ENCODE measurements around the gene RIMBP2.

RIMBP2 gene

GRCh38 chr12:130423991-130424857 is 291.9 kb downstream of the RIMBP2 start:
- Histone ChIP-seq H3K9me3 (ENCODE audit: control insufficient read depth, low read length) (no peaks in the 10 kb centered on the region), H3K36me3 (ENCODE audit: control insufficient read depth, insufficient read depth, low read length) (no peaks in the 10 kb centered on the region), H3K4me3 (ENCODE audit: insufficient read depth, low read depth, low read length) (no peak overlapping the region), H3K4me1 (ENCODE audit: control insufficient read depth, insufficient read depth, low read length) (peaks cover 27% of the 10 kb centered on the region), H3K27ac (ENCODE audit: insufficient read depth, low read depth, low read length, poor library complexity, severe bottlenecking) (no peak overlapping the region), H3K27me3 (ENCODE audit: control insufficient read depth, insufficient read depth, low read length, poor library complexity, severe bottlenecking) (no peaks in the 10 kb centered on the region)
- WGBS, 2 experiments: 93 to 94% methylated on average over 51 of the region's 51 CpGs

- peaks cover 23% of the 10 kb centered on the region for H3K4me1 ChIP-seq (ENCODE audit: control insufficient read depth, insufficient read depth, low read length)
- H3K36me3 ChIP-seq (ENCODE audit: control insufficient read depth, insufficient read depth, low read length): no peaks in the 10 kb centered on the region
- no peaks in the 10 kb centered on the region for H3K27me3 ChIP-seq (ENCODE audit: control insufficient read depth, insufficient read depth, low read length, poor library complexity, severe bottlenecking)
- H3K27ac ChIP-seq (ENCODE audit: insufficient read depth, low read depth, low read length, poor library complexity, severe bottlenecking): no peak overlapping the region
- no peak overlapping the region for H3K4me3 ChIP-seq (ENCODE audit: insufficient read depth, low read depth, low read length)
- H3K9me3 ChIP-seq (ENCODE audit: control insufficient read depth, low read length): no peaks in the 10 kb centered on the region
- WGBS, 2 experiments: 95% methylated on average over 11 of the region's 11 CpGs
Observed at GRCh38 chr12:130423136-130423535, 293.0 kb downstream of the RIMBP2 start.

- Histone ChIP-seq H3K27ac (ENCODE audit: insufficient read depth, low read depth, low read length, poor library complexity, severe bottlenecking) (no peak overlapping the region), H3K27me3 (ENCODE audit: control insufficient read depth, insufficient read depth, low read length, poor library complexity, severe bottlenecking) (no peaks in the 10 kb centered on the region), H3K36me3 (ENCODE audit: control insufficient read depth, insufficient read depth, low read length) (no peaks in the 10 kb centered on the region), H3K4me3 (ENCODE audit: insufficient read depth, low read depth, low read length) (no peak overlapping the region), H3K4me1 (ENCODE audit: control insufficient read depth, insufficient read depth, low read length) (peaks cover 18% of the 10 kb centered on the region), H3K9me3 (ENCODE audit: control insufficient read depth, low read length) (no peaks in the 10 kb centered on the region)
- 77 to 84% methylated on average over 8 of the region's 8 CpGs for WGBS, 2 experiments
Observed at GRCh38 chr12:130422676-130423075, 293.4 kb downstream of the RIMBP2 start.

GRCh38 chr12:130421896-130422295 is 294.2 kb downstream of the RIMBP2 start:
- Histone ChIP-seq H3K4me1 (ENCODE audit: control insufficient read depth, insufficient read depth, low read length) (peaks cover 14% of the 10 kb centered on the region), H3K27me3 (ENCODE audit: control insufficient read depth, insufficient read depth, low read length, poor library complexity, severe bottlenecking) (no peaks in the 10 kb centered on the region), H3K27ac (ENCODE audit: insufficient read depth, low read depth, low read length, poor library complexity, severe bottlenecking) (no peak overlapping the region), H3K9me3 (ENCODE audit: control insufficient read depth, low read length) (no peaks in the 10 kb centered on the region), H3K4me3 (ENCODE audit: insufficient read depth, low read depth, low read length) (no peak overlapping the region), H3K36me3 (ENCODE audit: control insufficient read depth, insufficient read depth, low read length) (no peaks in the 10 kb centered on the region)
- 76 to 78% methylated on average over 6 of the region's 6 CpGs for WGBS, 2 experiments

- WGBS, 2 experiments: 97 to 98% methylated on average over 2 to 3 of the region's 4 CpGs
- Histone ChIP-seq H3K27me3 (ENCODE audit: control insufficient read depth, insufficient read depth, low read length, poor library complexity, severe bottlenecking) (no peaks in the 10 kb centered on the region), H3K4me1 (ENCODE audit: control insufficient read depth, insufficient read depth, low read length) (peaks cover 14% of the 10 kb centered on the region), H3K9me3 (ENCODE audit: control insufficient read depth, low read length) (no peaks in the 10 kb centered on the region), H3K36me3 (ENCODE audit: control insufficient read depth, insufficient read depth, low read length) (no peaks in the 10 kb centered on the region), H3K4me3 (ENCODE audit: insufficient read depth, low read depth, low read length) (no peak overlapping the region), H3K27ac (ENCODE audit: insufficient read depth, low read depth, low read length, poor library complexity, severe bottlenecking) (no peak overlapping the region)
Observed at GRCh38 chr12:130420071-130420470, 296.0 kb downstream of the RIMBP2 start.

- WGBS, 2 experiments: 90% methylated on average over 6 of the region's 6 CpGs
- H3K36me3 ChIP-seq (ENCODE audit: control insufficient read depth, insufficient read depth, low read length): no peaks in the 10 kb centered on the region
- no peak overlapping the region for H3K4me3 ChIP-seq (ENCODE audit: insufficient read depth, low read depth, low read length)
- H3K27ac ChIP-seq (ENCODE audit: insufficient read depth, low read depth, low read length, poor library complexity, severe bottlenecking): no peak overlapping the region
- peaks cover 14% of the 10 kb centered on the region for H3K4me1 ChIP-seq (ENCODE audit: control insufficient read depth, insufficient read depth, low read length)
- H3K27me3 ChIP-seq (ENCODE audit: control insufficient read depth, insufficient read depth, low read length, poor library complexity, severe bottlenecking): no peaks in the 10 kb centered on the region
- H3K9me3 ChIP-seq (ENCODE audit: control insufficient read depth, low read length): no peaks in the 10 kb centered on the region
Observed at GRCh38 chr12:130419116-130419515, 297.0 kb downstream of the RIMBP2 start.

GRCh38 chr12:130418251-130418650 is 297.8 kb downstream of the RIMBP2 start:
- Histone ChIP-seq H3K9me3 (ENCODE audit: control insufficient read depth, low read length) (no peaks in the 10 kb centered on the region), H3K27me3 (ENCODE audit: control insufficient read depth, insufficient read depth, low read length, poor library complexity, severe bottlenecking) (no peaks in the 10 kb centered on the region), H3K27ac (ENCODE audit: insufficient read depth, low read depth, low read length, poor library complexity, severe bottlenecking) (no peak overlapping the region), H3K36me3 (ENCODE audit: control insufficient read depth, insufficient read depth, low read length) (no peaks in the 10 kb centered on the region), H3K4me3 (ENCODE audit: insufficient read depth, low read depth, low read length) (no peak overlapping the region), H3K4me1 (ENCODE audit: control insufficient read depth, insufficient read depth, low read length) (peaks cover 11% of the 10 kb centered on the region)
- 94 to 98% methylated on average over 3 of the region's 3 CpGs for WGBS, 2 experiments

GRCh38 chr12:130414381-130414780 is 301.7 kb downstream of the RIMBP2 start:
- H3K4me1 ChIP-seq (ENCODE audit: control insufficient read depth, insufficient read depth, low read length): no peaks in the 10 kb centered on the region
- H3K9me3 ChIP-seq (ENCODE audit: control insufficient read depth, low read length): no peaks in the 10 kb centered on the region
- H3K27ac ChIP-seq (ENCODE audit: insufficient read depth, low read depth, low read length, poor library complexity, severe bottlenecking): no peak overlapping the region
- 88 to 92% methylated on average over 7 of the region's 7 CpGs for WGBS, 2 experiments
- no peaks in the 10 kb centered on the region for H3K36me3 ChIP-seq (ENCODE audit: control insufficient read depth, insufficient read depth, low read length)
- H3K4me3 ChIP-seq (ENCODE audit: insufficient read depth, low read depth, low read length): no peak overlapping the region
- H3K27me3 ChIP-seq (ENCODE audit: control insufficient read depth, insufficient read depth, low read length, poor library complexity, severe bottlenecking): no peaks in the 10 kb centered on the region

GRCh38 chr12:130413909-130414308 is 302.2 kb downstream of the RIMBP2 start:
- 93 to 95% methylated on average over 18 of the region's 18 CpGs for WGBS, 2 experiments
- H3K27ac ChIP-seq (ENCODE audit: insufficient read depth, low read depth, low read length, poor library complexity, severe bottlenecking): no peak overlapping the region
- H3K9me3 ChIP-seq (ENCODE audit: control insufficient read depth, low read length): no peaks in the 10 kb centered on the region

GRCh38 chr12:130412384-130412783 is 303.7 kb downstream of the RIMBP2 start:
- no peaks in the 10 kb centered on the region for H3K4me1 ChIP-seq (ENCODE audit: control insufficient read depth, insufficient read depth, low read length)
- WGBS, 2 experiments: 93 to 98% methylated on average over 8 of the region's 8 CpGs

More at GRCh38 chr12:130413909-130414308, 302.2 kb downstream of the RIMBP2 start:
- Histone ChIP-seq H3K36me3 (ENCODE audit: control insufficient read depth, insufficient read depth, low read length) (no peaks in the 10 kb centered on the region), H3K27me3 (ENCODE audit: control insufficient read depth, insufficient read depth, low read length, poor library complexity, severe bottlenecking) (no peaks in the 10 kb centered on the region), H3K4me3 (ENCODE audit: insufficient read depth, low read depth, low read length) (no peak overlapping the region), H3K4me1 (ENCODE audit: control insufficient read depth, insufficient read depth, low read length) (no peaks in the 10 kb centered on the region)

More at GRCh38 chr12:130412384-130412783, 303.7 kb downstream of the RIMBP2 start:
- no peaks in the 10 kb centered on the region for H3K9me3 ChIP-seq (ENCODE audit: control insufficient read depth, low read length)
- no peaks in the 10 kb centered on the region for H3K36me3 ChIP-seq (ENCODE audit: control insufficient read depth, insufficient read depth, low read length)
- H3K4me3 ChIP-seq (ENCODE audit: insufficient read depth, low read depth, low read length): no peak overlapping the region
- no peak overlapping the region for H3K27ac ChIP-seq (ENCODE audit: insufficient read depth, low read depth, low read length, poor library complexity, severe bottlenecking)
- no peaks in the 10 kb centered on the region for H3K27me3 ChIP-seq (ENCODE audit: control insufficient read depth, insufficient read depth, low read length, poor library complexity, severe bottlenecking)

All from ectodermal cell (in vitro differentiated cells).